HEK293 (cell line): ENCODE results near the gene COQ7.

Experiments used
- BCL11A ChIP-seq: fragments of 450-650 bp; formaldehyde crosslinking; IDR thresholded peaks from 2 replicates; pipeline ENCODE4 v1.5.1; 2016; ENCODE audit warnings: low read depth, missing biosample characterization, missing genetic modification characterization
- IKZF3 ChIP-seq: fragments of 450-650 bp; IDR thresholded peaks from 2 replicates; pipeline ENCODE4 v1.5.0; 2018; ENCODE audit warnings: missing biosample characterization, mild to moderate bottlenecking, missing genetic modification characterization, moderate library complexity
- KLF8 ChIP-seq: fragments of 450-650 bp; formaldehyde crosslinking; IDR thresholded peaks from 2 replicates; pipeline ENCODE4 v1.5.1; 2016; ENCODE audit warnings: missing biosample characterization, missing genetic modification characterization
- PATZ1 ChIP-seq: fragments of 450-650 bp; formaldehyde crosslinking; IDR thresholded peaks from 2 replicates; pipeline ENCODE4 v1.5.1; 2016; ENCODE audit warnings: missing biosample characterization, missing genetic modification characterization
- PRDM1 ChIP-seq: fragments of 450-650 bp; formaldehyde crosslinking; IDR thresholded peaks from 2 replicates; pipeline ENCODE4; 2016; ENCODE audit warnings: missing biosample characterization, missing genetic modification characterization
- PRDM4 ChIP-seq: fragments of 450-650 bp; formaldehyde crosslinking; IDR thresholded peaks from 2 replicates; pipeline ENCODE4 v1.5.1; 2017; ENCODE audit warnings: missing biosample characterization, missing genetic modification characterization
- SALL2 ChIP-seq: fragments of 450-650 bp; formaldehyde crosslinking; IDR thresholded peaks from 2 replicates; pipeline ENCODE4 v1.5.0; 2017; ENCODE audit warnings: missing biosample characterization, mild to moderate bottlenecking, missing genetic modification characterization, borderline replicate concordance
- SCRT1 ChIP-seq: fragments of 450-650 bp; formaldehyde crosslinking; IDR thresholded peaks from 2 replicates; pipeline ENCODE4 v1.5.1; 2016; ENCODE audit warnings: missing biosample characterization, missing genetic modification characterization, borderline replicate concordance
- SP3 ChIP-seq: fragments of 450-650 bp; formaldehyde crosslinking; IDR thresholded peaks from 2 replicates; pipeline ENCODE4 v1.5.1; 2016; ENCODE audit warnings: missing biosample characterization, missing genetic modification characterization
- ZBTB17 ChIP-seq: fragments of 450-650 bp; formaldehyde crosslinking; IDR thresholded peaks from 2 replicates; pipeline ENCODE4 v1.5.1; 2016; ENCODE audit warnings: missing biosample characterization, missing genetic modification characterization
- ZBTB20 ChIP-seq: fragments of 450-650 bp; formaldehyde crosslinking; IDR thresholded peaks from 2 replicates; pipeline ENCODE4 v1.5.1; 2016; ENCODE audit warnings: missing biosample characterization, missing genetic modification characterization
- ZBTB48 ChIP-seq: fragments of 450-650 bp; formaldehyde crosslinking; IDR thresholded peaks from 2 replicates; pipeline ENCODE4 v1.5.1; 2016; ENCODE audit warnings: missing biosample characterization, missing genetic modification characterization
- ZFP69B ChIP-seq: fragments of 450-650 bp; formaldehyde crosslinking; IDR thresholded peaks from 2 replicates; pipeline ENCODE4 v1.5.1; 2016; ENCODE audit warnings: missing biosample characterization, missing genetic modification characterization
- ZNF121 ChIP-seq: fragments of 450-650 bp; formaldehyde crosslinking; IDR thresholded peaks from 2 replicates; pipeline ENCODE4 v1.5.1; 2016; ENCODE audit warnings: missing biosample characterization, missing genetic modification characterization
- ZNF2 ChIP-seq: fragments of 450-650 bp; formaldehyde crosslinking; IDR thresholded peaks from 2 replicates; pipeline ENCODE4 v1.5.1; 2016; ENCODE audit warnings: missing biosample characterization, missing genetic modification characterization
- ZNF324 ChIP-seq: fragments of 450-650 bp; formaldehyde crosslinking; IDR thresholded peaks from 2 replicates; pipeline ENCODE4 v1.5.1; 2016; ENCODE audit warnings: missing biosample characterization, missing genetic modification characterization
- ZNF341 ChIP-seq: fragments of 450-650 bp; formaldehyde crosslinking; IDR thresholded peaks from 2 replicates; pipeline ENCODE4; 2016; ENCODE audit warnings: low read depth, missing biosample characterization, missing genetic modification characterization
- ZNF48 ChIP-seq: fragments of 450-650 bp; formaldehyde crosslinking; IDR thresholded peaks from 2 replicates; pipeline ENCODE4 v1.5.1; 2016; ENCODE audit warnings: missing biosample characterization, missing genetic modification characterization
- ZNF560 ChIP-seq: fragments of 450-650 bp; formaldehyde crosslinking; IDR thresholded peaks from 2 replicates; pipeline ENCODE4 v1.5.1; 2017; ENCODE audit warnings: missing biosample characterization, missing genetic modification characterization, borderline replicate concordance
- ZNF561 ChIP-seq: fragments of 450-650 bp; IDR thresholded peaks from 2 replicates; pipeline ENCODE4 v1.5.1; 2018; ENCODE audit warnings: missing biosample characterization, missing genetic modification characterization, borderline replicate concordance
- ZNF660 ChIP-seq: fragments of 450-650 bp; IDR thresholded peaks from 2 replicates; pipeline ENCODE4 v1.5.1; 2018; ENCODE audit warnings: missing biosample characterization, mild to moderate bottlenecking, missing genetic modification characterization
- ZNF692 ChIP-seq: fragments of 450-650 bp; formaldehyde crosslinking; IDR thresholded peaks from 2 replicates; pipeline ENCODE4 v1.5.1; 2016; ENCODE audit warnings: missing biosample characterization, missing genetic modification characterization
- ZXDB ChIP-seq: fragments of 450-650 bp; formaldehyde crosslinking; IDR thresholded peaks from 2 replicates; pipeline ENCODE4 v1.5.1; 2016; ENCODE audit warnings: missing biosample characterization, missing genetic modification characterization
- TF ChIP-seq, protein P1 (sequence below): fragments of 450-650 bp; formaldehyde crosslinking; IDR thresholded peaks from 2 replicates; pipeline ENCODE4 v1.5.1; 2016; ENCODE audit warnings: missing biosample characterization, missing genetic modification characterization
- TF ChIP-seq, protein P2 (sequence below): fragments of 450-650 bp; formaldehyde crosslinking; IDR thresholded peaks from 2 replicates; pipeline ENCODE4 v1.5.1; 2016; ENCODE audit warnings: missing biosample characterization, missing genetic modification characterization
- TF ChIP-seq, protein P3 (sequence below): fragments of 450-650 bp; formaldehyde crosslinking; IDR thresholded peaks from 2 replicates; pipeline ENCODE4 v1.5.1; 2016; ENCODE audit warnings: missing biosample characterization, missing genetic modification characterization

Gene COQ7

GRCh38 chr16:19086322-19087199 is 19.1 kb downstream of the COQ7 start (continued):
- TF ChIP-seq PATZ1 (tag by site-specific recombination) = peak; percentile 40; the same call in 1 of the 2 replicates
- TF ChIP-seq, protein P1, sequence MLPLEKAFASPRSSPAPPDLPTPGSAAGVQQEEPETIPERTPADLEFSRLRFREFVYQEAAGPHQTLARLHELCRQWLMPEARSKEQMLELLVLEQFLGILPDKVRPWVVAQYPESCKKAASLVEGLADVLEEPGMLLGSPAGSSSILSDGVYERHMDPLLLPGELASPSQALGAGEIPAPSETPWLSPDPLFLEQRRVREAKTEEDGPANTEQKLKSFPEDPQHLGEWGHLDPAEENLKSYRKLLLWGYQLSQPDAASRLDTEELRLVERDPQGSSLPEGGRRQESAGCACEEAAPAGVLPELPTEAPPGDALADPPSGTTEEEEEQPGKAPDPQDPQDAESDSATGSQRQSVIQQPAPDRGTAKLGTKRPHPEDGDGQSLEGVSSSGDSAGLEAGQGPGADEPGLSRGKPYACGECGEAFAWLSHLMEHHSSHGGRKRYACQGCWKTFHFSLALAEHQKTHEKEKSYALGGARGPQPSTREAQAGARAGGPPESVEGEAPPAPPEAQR (tag by site-specific recombination) = no peak
- peak; percentile 44; the same call in 1 of the 2 replicates for TF ChIP-seq ZNF561 (tag by site-specific recombination)
- peak; percentile 50; the same call in 1 of the 2 replicates for TF ChIP-seq IKZF3 (tag by site-specific recombination)
- 0 out of 2 replicates have a peak, but pooled peaks have one; percentile 25 for TF ChIP-seq SCRT1 (tag by site-specific recombination)
- peak; percentile 72; the same call in 1 of the 2 replicates for TF ChIP-seq ZFP69B
- peak; percentile 37; the same call in 1 of the 2 replicates for TF ChIP-seq PRDM4
- peak; percentile 72; the same call in 1 of the 2 replicates for TF ChIP-seq ZXDB (tag by site-specific recombination)
- no peak for TF ChIP-seq PRDM1 (tag by site-specific recombination)
- peak; percentile 43; the same call in 1 of the 2 replicates for TF ChIP-seq SP3 (tag by site-specific recombination)
- TF ChIP-seq BCL11A = peak; percentile 54; the same call in 1 of the 2 replicates
- TF ChIP-seq ZNF2 (tag by site-specific recombination) = peak; percentile 83
- no peak for TF ChIP-seq ZNF48 (tag by site-specific recombination)
- peak; percentile 74 for TF ChIP-seq KLF8 (tag by site-specific recombination)
- TF ChIP-seq ZBTB48 = no peak
- peak; percentile 80 for TF ChIP-seq ZNF121 (tag by site-specific recombination)
- TF ChIP-seq ZNF341 (tag by site-specific recombination) = peak; percentile 28; the same call in 1 of the 2 replicates
- peak; percentile 70; the same call in 1 of the 2 replicates for TF ChIP-seq ZNF324 (tag by site-specific recombination)
- no peak for TF ChIP-seq ZNF560 (tag by site-specific recombination)
- no peak for TF ChIP-seq SALL2 (tag by site-specific recombination)
- peak; percentile 84 for TF ChIP-seq ZBTB17
- TF ChIP-seq ZNF660 = peak; percentile 86
- TF ChIP-seq, protein P2, sequence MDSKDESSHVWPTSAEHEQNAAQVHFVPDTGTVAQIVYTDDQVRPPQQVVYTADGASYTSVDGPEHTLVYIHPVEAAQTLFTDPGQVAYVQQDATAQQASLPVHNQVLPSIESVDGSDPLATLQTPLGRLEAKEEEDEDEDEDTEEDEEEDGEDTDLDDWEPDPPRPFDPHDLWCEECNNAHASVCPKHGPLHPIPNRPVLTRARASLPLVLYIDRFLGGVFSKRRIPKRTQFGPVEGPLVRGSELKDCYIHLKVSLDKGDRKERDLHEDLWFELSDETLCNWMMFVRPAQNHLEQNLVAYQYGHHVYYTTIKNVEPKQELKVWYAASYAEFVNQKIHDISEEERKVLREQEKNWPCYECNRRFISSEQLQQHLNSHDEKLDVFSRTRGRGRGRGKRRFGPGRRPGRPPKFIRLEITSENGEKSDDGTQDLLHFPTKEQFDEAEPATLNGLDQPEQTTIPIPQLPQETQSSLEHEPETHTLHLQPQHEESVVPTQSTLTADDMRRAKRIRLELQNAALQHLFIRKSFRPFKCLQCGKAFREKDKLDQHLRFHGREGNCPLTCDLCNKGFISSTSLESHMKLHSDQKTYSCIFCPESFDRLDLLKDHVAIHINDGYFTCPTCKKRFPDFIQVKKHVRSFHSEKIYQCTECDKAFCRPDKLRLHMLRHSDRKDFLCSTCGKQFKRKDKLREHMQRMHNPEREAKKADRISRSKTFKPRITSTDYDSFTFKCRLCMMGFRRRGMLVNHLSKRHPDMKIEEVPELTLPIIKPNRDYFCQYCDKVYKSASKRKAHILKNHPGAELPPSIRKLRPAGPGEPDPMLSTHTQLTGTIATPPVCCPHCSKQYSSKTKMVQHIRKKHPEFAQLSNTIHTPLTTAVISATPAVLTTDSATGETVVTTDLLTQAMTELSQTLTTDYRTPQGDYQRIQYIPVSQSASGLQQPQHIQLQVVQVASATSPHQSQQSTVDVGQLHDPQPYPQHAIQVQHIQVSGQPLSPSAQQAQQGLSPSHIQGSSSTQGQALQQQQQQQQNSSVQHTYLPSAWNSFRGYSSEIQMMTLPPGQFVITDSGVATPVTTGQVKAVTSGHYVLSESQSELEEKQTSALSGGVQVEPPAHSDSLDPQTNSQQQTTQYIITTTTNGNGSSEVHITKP = peak; percentile 68
- TF ChIP-seq ZNF692 = peak; percentile 78
- peak; percentile 33; the same call in 1 of the 2 replicates for TF ChIP-seq ZBTB20 (tag by site-specific recombination)
- TF ChIP-seq, protein P3, sequence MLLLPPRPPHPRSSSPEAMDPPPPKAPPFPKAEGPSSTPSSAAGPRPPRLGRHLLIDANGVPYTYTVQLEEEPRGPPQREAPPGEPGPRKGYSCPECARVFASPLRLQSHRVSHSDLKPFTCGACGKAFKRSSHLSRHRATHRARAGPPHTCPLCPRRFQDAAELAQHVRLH (tag by site-specific recombination) = peak; percentile 82
